ENCODE results near the gene GRM8.

DNA sequence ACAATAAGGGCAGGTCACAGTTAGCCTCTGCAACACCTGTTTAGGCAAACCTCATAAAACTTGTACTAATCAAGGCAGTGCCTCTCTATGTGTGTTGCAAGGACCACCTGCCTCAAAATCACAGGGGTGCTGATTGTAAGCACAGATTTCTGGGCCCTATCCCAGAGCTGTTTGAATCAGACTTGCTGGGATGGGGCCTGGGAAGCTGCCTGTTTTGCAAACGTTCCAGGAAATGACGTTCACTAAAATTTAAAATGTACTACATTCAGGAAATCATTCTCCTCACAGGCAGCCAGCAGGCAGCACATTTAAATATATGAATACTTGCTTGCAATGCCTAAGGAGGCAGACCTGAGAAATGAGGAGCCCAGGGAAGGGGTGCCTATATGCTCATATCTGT lies 4.3 kb upstream of the GRM8 start:
- TF ChIP-seq, protein P1, sequence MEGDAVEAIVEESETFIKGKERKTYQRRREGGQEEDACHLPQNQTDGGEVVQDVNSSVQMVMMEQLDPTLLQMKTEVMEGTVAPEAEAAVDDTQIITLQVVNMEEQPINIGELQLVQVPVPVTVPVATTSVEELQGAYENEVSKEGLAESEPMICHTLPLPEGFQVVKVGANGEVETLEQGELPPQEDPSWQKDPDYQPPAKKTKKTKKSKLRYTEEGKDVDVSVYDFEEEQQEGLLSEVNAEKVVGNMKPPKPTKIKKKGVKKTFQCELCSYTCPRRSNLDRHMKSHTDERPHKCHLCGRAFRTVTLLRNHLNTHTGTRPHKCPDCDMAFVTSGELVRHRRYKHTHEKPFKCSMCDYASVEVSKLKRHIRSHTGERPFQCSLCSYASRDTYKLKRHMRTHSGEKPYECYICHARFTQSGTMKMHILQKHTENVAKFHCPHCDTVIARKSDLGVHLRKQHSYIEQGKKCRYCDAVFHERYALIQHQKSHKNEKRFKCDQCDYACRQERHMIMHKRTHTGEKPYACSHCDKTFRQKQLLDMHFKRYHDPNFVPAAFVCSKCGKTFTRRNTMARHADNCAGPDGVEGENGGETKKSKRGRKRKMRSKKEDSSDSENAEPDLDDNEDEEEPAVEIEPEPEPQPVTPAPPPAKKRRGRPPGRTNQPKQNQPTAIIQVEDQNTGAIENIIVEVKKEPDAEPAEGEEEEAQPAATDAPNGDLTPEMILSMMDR (IDR thresholded peaks at IDR 0.05) = no peak
- TF ChIP-seq POLR2A (IDR thresholded peaks at IDR 0.05) = no peak
